ENCODE measurements around the gene ZNF329. TPM values are rescaled to one million over a fixed set of nuclear protein-coding genes. Genes with fewer than 3 reads are reported as not detected.

ZNF329 gene
- total RNA-seq, 2 donors from 2014 or later = 16.7 to 24.7 TPM

DNA sequence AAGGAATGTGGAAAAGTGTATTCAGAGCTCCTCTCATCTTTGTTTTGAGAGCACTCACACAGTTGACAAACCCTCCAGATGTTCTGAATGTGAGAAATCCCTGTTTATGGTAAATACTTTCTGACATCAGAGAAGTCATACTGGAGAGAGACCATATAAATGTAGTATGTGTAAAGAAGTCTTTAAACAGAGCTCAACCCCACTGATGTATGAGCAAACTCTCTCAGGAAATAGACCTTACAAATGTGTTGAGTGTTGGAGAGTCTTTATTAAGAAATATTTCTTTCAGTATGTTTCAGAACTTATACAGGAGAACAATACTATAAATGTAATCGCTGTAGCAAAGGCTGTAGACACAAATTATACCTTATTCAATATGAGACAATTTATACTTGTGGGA lies 15.7 kb upstream of the ZNF329 start:
- H3K9me3 Mint-ChIP-seq = peaks cover 86% of the 10 kb centered on the region
- no peaks in the 10 kb centered on the region for H3K4me1 Mint-ChIP-seq
- no CpG with 5 or more reads among the region's 1 CpG for WGBS, 2 experiments (ENCODE audit: insufficient coverage in 1 of 2, insufficient read length in 1 of 2)
- H3K27ac Mint-ChIP-seq = no peak overlapping the region
- TF ChIP-seq, protein P1, sequence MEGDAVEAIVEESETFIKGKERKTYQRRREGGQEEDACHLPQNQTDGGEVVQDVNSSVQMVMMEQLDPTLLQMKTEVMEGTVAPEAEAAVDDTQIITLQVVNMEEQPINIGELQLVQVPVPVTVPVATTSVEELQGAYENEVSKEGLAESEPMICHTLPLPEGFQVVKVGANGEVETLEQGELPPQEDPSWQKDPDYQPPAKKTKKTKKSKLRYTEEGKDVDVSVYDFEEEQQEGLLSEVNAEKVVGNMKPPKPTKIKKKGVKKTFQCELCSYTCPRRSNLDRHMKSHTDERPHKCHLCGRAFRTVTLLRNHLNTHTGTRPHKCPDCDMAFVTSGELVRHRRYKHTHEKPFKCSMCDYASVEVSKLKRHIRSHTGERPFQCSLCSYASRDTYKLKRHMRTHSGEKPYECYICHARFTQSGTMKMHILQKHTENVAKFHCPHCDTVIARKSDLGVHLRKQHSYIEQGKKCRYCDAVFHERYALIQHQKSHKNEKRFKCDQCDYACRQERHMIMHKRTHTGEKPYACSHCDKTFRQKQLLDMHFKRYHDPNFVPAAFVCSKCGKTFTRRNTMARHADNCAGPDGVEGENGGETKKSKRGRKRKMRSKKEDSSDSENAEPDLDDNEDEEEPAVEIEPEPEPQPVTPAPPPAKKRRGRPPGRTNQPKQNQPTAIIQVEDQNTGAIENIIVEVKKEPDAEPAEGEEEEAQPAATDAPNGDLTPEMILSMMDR (conservative IDR thresholded peaks at IDR 0.05) = no peak
- no peak overlapping the region for H3K27ac ChIP-seq (ENCODE audit: low read depth, low read length)
- H3K4me3 ChIP-seq (ENCODE audit: low read length) = peak overlapping the region; percentile 18
- H3K9me3 ChIP-seq (ENCODE audit: control insufficient read depth, low read length) = peaks cover 63% of the 10 kb centered on the region
- H3K27me3 ChIP-seq (ENCODE audit: control insufficient read depth, insufficient read depth, low read length, poor library complexity, severe bottlenecking) = no peaks in the 10 kb centered on the region
- H3K4me1 ChIP-seq (ENCODE audit: control insufficient read depth, insufficient read depth, low read length) = no peaks in the 10 kb centered on the region
- H3K36me3 ChIP-seq (ENCODE audit: control insufficient read depth, insufficient read depth, low read length) = no peaks in the 10 kb centered on the region
- no peak overlapping the region for H3K9ac ChIP-seq (ENCODE audit: extremely low read depth, low read length, poor library complexity, severe bottlenecking)
- no peak for DNase-seq
- peaks cover 4% of the 10 kb centered on the region for H3K36me3 Mint-ChIP-seq (ENCODE audit: low read depth)
- H3K27me3 Mint-ChIP-seq (ENCODE audit: insufficient read depth) = peaks cover 7% of the 10 kb centered on the region
- H3K4me3 Mint-ChIP-seq = no peak overlapping the region

DNA sequence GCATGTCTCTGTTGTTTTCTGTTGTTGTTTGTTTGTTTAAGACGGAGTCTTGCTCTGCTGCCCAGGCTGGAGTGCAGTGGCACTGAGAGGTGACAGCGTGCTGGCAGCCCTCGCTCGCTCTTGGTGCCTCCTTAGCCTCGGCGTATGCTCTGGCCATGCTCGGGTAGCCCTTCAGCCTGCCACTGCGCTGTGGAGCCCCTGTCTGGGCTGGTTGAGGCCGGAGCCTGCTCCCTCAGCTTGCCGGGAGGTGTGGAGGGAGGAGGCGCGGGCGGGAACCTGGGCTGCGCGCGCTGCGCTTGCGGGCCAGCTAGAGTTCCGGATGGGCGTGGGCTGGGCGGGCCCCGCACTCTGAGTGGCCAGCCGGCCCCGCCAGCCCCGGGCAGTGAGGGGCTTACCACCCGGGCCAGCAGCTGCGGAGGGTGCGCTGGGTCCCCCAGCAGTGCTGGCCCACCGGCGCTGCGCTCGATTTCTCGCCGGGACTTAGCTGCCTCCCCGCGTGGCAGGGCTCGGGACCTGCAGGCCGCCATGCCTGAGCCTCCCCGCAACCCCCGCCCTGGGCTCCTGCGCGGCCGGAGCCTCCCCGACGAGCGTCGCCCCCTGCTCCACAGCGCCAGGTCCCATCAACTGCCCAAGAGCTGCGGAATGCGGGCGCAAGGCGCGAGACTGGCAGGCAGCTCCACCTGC lies 6.6 kb upstream of the ZNF329 start:
- Histone ChIP-seq H3K27ac (ENCODE audit: low read depth, low read length) (no peak overlapping the region), H3K27me3 (ENCODE audit: control insufficient read depth, insufficient read depth, low read length, poor library complexity, severe bottlenecking) (no peaks in the 10 kb centered on the region), H3K4me3 (ENCODE audit: low read length) (no peak overlapping the region), H3K9me3 (ENCODE audit: control insufficient read depth, low read length) (peaks cover 26% of the 10 kb centered on the region), H3K9ac (ENCODE audit: extremely low read depth, low read length, poor library complexity, severe bottlenecking) (no peak overlapping the region), H3K36me3 (ENCODE audit: control insufficient read depth, insufficient read depth, low read length) (no peaks in the 10 kb centered on the region), H3K4me1 (ENCODE audit: control insufficient read depth, insufficient read depth, low read length) (no peaks in the 10 kb centered on the region)
- no peak overlapping the region for H3K27ac Mint-ChIP-seq
- H3K4me3 Mint-ChIP-seq = no peak overlapping the region
- H3K27me3 Mint-ChIP-seq (ENCODE audit: insufficient read depth) = peaks cover 19% of the 10 kb centered on the region
- H3K9me3 Mint-ChIP-seq = peaks cover 49% of the 10 kb centered on the region
- peaks cover 2% of the 10 kb centered on the region for H3K4me1 Mint-ChIP-seq
- no peaks in the 10 kb centered on the region for H3K36me3 Mint-ChIP-seq (ENCODE audit: low read depth)
- 92 to 93% methylated on average over 26 to 53 of the region's 53 CpGs for WGBS, 2 experiments (ENCODE audit: insufficient coverage in 1 of 2, insufficient read length in 1 of 2)
- TF ChIP-seq, protein P1 (conservative IDR thresholded peaks at IDR 0.05) = no peak
- peak; percentile 44 for DNase-seq

DNA sequence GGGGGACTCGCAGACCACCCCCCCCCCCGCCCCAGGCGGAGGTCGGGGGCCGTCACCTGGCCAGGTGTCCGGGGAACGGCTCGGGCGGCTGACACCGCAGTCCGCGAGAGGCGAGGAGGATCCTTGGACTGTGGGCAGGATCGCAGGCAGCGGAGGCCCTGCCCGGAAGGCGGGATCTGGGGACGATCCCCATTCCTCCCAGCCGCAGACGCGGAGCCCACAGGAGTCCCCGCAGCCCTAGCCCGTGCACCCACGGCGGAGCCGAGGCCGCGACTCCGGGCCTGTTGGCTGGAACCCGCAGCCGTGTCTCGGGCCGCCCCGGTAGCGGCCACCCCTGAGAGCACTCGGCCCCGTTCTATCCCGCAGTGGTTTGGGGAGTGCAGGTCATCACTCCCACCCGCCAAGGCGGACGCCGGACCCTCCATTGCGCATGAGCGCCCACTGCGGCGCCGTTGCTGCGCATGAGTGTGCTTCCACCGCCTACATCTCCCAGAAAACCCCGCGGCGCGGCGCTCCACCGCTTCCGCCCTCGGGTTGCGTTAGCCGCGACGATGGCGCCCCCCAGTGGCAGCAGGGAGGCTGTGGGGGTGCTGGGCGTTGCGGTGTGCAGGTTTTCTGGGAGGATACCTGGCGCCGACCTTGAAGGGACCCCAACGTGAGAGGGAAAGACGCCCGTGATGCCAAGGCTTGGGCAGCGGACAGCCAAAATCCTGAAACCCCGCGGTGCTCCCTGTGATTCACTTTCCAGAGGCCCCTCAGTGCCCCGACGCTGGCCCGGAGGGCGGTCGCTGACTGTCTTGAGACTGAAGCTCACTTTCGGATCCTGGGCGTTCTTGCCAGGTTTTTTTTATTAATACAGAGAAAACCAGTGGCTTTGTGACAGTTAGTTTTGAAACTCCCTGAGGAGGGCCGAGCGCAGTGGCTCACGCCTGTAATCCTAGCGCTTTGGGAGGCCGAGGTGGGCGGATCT lies 4.4 kb upstream of the ZNF329 start:
- Mint-ChIP-seq H3K27ac (peak overlapping the region; percentile 95), H3K36me3 (ENCODE audit: low read depth) (peaks cover 2% of the 10 kb centered on the region), H3K4me1 (peaks cover 2% of the 10 kb centered on the region), H3K4me3 (peak overlapping the region; percentile 80), H3K27me3 (ENCODE audit: insufficient read depth) (peaks cover 19% of the 10 kb centered on the region), H3K9me3 (peaks cover 35% of the 10 kb centered on the region)
- H3K4me1 ChIP-seq (ENCODE audit: control insufficient read depth, insufficient read depth, low read length) = no peaks in the 10 kb centered on the region
- peak overlapping the region; percentile 78 for H3K9ac ChIP-seq (ENCODE audit: extremely low read depth, low read length, poor library complexity, severe bottlenecking)
- peak overlapping the region; percentile 92 for H3K4me3 ChIP-seq (ENCODE audit: low read length)
- TF ChIP-seq, protein P1 (conservative IDR thresholded peaks at IDR 0.05) = peak; percentile 98
- H3K36me3 ChIP-seq (ENCODE audit: control insufficient read depth, insufficient read depth, low read length) = no peaks in the 10 kb centered on the region
- 8 to 33% methylated on average over 23 to 85 of the region's 85 CpGs for WGBS, 2 experiments (ENCODE audit: insufficient coverage in 1 of 2, insufficient read length in 1 of 2)
- H3K9me3 ChIP-seq (ENCODE audit: control insufficient read depth, low read length) = peaks cover 15% of the 10 kb centered on the region
- H3K27me3 ChIP-seq (ENCODE audit: control insufficient read depth, insufficient read depth, low read length, poor library complexity, severe bottlenecking) = no peaks in the 10 kb centered on the region
- H3K27ac ChIP-seq (ENCODE audit: low read depth, low read length) = peak overlapping the region; percentile 2
- peak; percentile 99 for DNase-seq

Data from endodermal cell (in vitro differentiated cells).